Measurements from ENCODE around the gene SHH. TPM values are rescaled to one million over a fixed set of nuclear protein-coding genes. Genes with fewer than 3 reads are reported as not detected.

The SHH gene
- total RNA-seq, 1 donor from 2014 or later, result 0.26 TPM

- H3K27me3 Mint-ChIP-seq (ENCODE audit: unreplicated experiment), result peaks cover 18% of the 10 kb centered on the region
These were observed 15.6 kb downstream of the SHH start for GRCh38 chr7:155796381-155797261.

GRCh38 chr7:155795951-155796350 lies 16.3 kb downstream of the SHH start:
- H3K9me3 Mint-ChIP-seq (ENCODE audit: unreplicated experiment), result no peaks in the 10 kb centered on the region
- no peak for DNase-seq (ENCODE audit: low spot score)
- H3K4me1 Mint-ChIP-seq (ENCODE audit: unreplicated experiment), result peaks cover 13% of the 10 kb centered on the region
- peaks cover 22% of the 10 kb centered on the region for H3K27me3 Mint-ChIP-seq (ENCODE audit: unreplicated experiment)
- H3K4me3 Mint-ChIP-seq (ENCODE audit: unreplicated experiment), result peak overlapping the region; percentile 24
- no peak for TF ChIP-seq CTCF (IDR thresholded peaks at IDR 0.05; ENCODE audit: unreplicated experiment)
- no peaks in the 10 kb centered on the region for H3K36me3 Mint-ChIP-seq (ENCODE audit: low read depth, unreplicated experiment)
- no peak overlapping the region for H3K27ac Mint-ChIP-seq (ENCODE audit: unreplicated experiment)

More at GRCh38 chr7:155796381-155797261, 15.6 kb downstream of the SHH start:
- TF ChIP-seq CTCF (IDR thresholded peaks at IDR 0.05; ENCODE audit: unreplicated experiment), result peak; percentile 90
- peak; percentile 87 for DNase-seq (ENCODE audit: low spot score)
- Mint-ChIP-seq H3K36me3 (ENCODE audit: low read depth, unreplicated experiment) (no peaks in the 10 kb centered on the region), H3K4me3 (ENCODE audit: unreplicated experiment) (no peak overlapping the region), H3K4me1 (ENCODE audit: unreplicated experiment) (peaks cover 11% of the 10 kb centered on the region), H3K27ac (ENCODE audit: unreplicated experiment) (no peak overlapping the region), H3K9me3 (ENCODE audit: unreplicated experiment) (no peaks in the 10 kb centered on the region)

GRCh38 chr7:155795401-155795800 lies 16.9 kb downstream of the SHH start:
- Mint-ChIP-seq H3K9me3 (ENCODE audit: unreplicated experiment) (no peaks in the 10 kb centered on the region), H3K27me3 (ENCODE audit: unreplicated experiment) (peaks cover 20% of the 10 kb centered on the region), H3K36me3 (ENCODE audit: low read depth, unreplicated experiment) (no peaks in the 10 kb centered on the region), H3K4me1 (ENCODE audit: unreplicated experiment) (peaks cover 13% of the 10 kb centered on the region), H3K27ac (ENCODE audit: unreplicated experiment) (no peak overlapping the region), H3K4me3 (ENCODE audit: unreplicated experiment) (no peak overlapping the region)
- no peak for DNase-seq (ENCODE audit: low spot score)
- TF ChIP-seq CTCF (IDR thresholded peaks at IDR 0.05; ENCODE audit: unreplicated experiment), result no peak

- H3K4me3 Mint-ChIP-seq (ENCODE audit: unreplicated experiment), result no peak overlapping the region
- H3K36me3 Mint-ChIP-seq (ENCODE audit: low read depth, unreplicated experiment), result no peaks in the 10 kb centered on the region
- DNase-seq (ENCODE audit: low spot score), result no peak
- H3K27me3 Mint-ChIP-seq (ENCODE audit: unreplicated experiment), result peaks cover 18% of the 10 kb centered on the region
- H3K4me1 Mint-ChIP-seq (ENCODE audit: unreplicated experiment), result peaks cover 10% of the 10 kb centered on the region
- H3K9me3 Mint-ChIP-seq (ENCODE audit: unreplicated experiment), result no peaks in the 10 kb centered on the region
- TF ChIP-seq CTCF (IDR thresholded peaks at IDR 0.05; ENCODE audit: unreplicated experiment), result no peak
- H3K27ac Mint-ChIP-seq (ENCODE audit: unreplicated experiment), result no peak overlapping the region
These were observed 18.1 kb downstream of the SHH start for GRCh38 chr7:155794196-155794595.

- no peak for DNase-seq (ENCODE audit: low spot score)
These were observed 18.5 kb downstream of the SHH start for GRCh38 chr7:155793720-155794119.

More at GRCh38 chr7:155793720-155794119, 18.5 kb downstream of the SHH start:
- Mint-ChIP-seq H3K4me3 (ENCODE audit: unreplicated experiment) (no peak overlapping the region), H3K9me3 (ENCODE audit: unreplicated experiment) (no peaks in the 10 kb centered on the region), H3K36me3 (ENCODE audit: low read depth, unreplicated experiment) (no peaks in the 10 kb centered on the region), H3K27me3 (ENCODE audit: unreplicated experiment) (peaks cover 17% of the 10 kb centered on the region), H3K4me1 (ENCODE audit: unreplicated experiment) (peaks cover 9% of the 10 kb centered on the region), H3K27ac (ENCODE audit: unreplicated experiment) (no peak overlapping the region)
- no peak for TF ChIP-seq CTCF (IDR thresholded peaks at IDR 0.05; ENCODE audit: unreplicated experiment)

Data from endothelial cell (in vitro differentiated cells).